AG04450 (cell line): ENCODE data around the gene CD4. TPM values are rescaled to one million over a fixed set of nuclear protein-coding genes. Genes with fewer than 3 reads are reported as not detected.

ENCODE experiments used
- CTCF ChIA-PET: fragments of 300-600, 350-600 bp; formaldehyde crosslinking; extraction: SDS; loops from one replicate; lab custom pipeline; 2022; ENCODE audit warnings: antibody characterized with exemption, inconsistent platforms; lab: Charles Lee
- POLR2A ChIA-PET: fragments of 350-600 bp; formaldehyde crosslinking; extraction: SDS; loops from one replicate; lab custom pipeline; 2021; ENCODE audit warnings: antibody characterized with exemption, inconsistent platforms; lab: Yijun Ruan, JAX
- DNase-seq: peaks from one replicate; pipeline ENCODE4 v3.0.0-alpha.2; 2011; ENCODE audit warnings: low read depth, low spot score
- H3K27ac ChIP-seq: one replicate; pipeline ENCODE4 v1.5.1; 2012; ENCODE audit warnings: low read depth, low read length, control low read depth
- H3K27me3 ChIP-seq: one replicate; pipeline ENCODE4 v1.6.0; 2012; ENCODE audit warnings: low read length; ENCODE audit not compliant: control insufficient read depth, insufficient read depth
- H3K4me3 ChIP-seq: 2 replicates; pipeline ENCODE4 v1.5.1; 2011; ENCODE audit warnings: mild to moderate bottlenecking, low read depth, low read length, control low read depth
- H3K9me3 ChIP-seq: 2 replicates; pipeline ENCODE4 v1.5.1; 2012; ENCODE audit warnings: low read length; ENCODE audit not compliant: control insufficient read depth, insufficient read depth
- CTCF ChIP-seq: IDR thresholded peaks from 2 replicates; pipeline ENCODE4 v1.5.1; 2011; ENCODE audit warnings: low read depth, low read length, control low read depth, inconsistent platforms
- polyA plus RNA-seq: library from polyadenylated mRNA; depleted of rRNA; stranded (reverse); fragments of >200 nt; gene quantifications from 2 replicates; pipeline ENCODE4 v1.2.3, GENCODE V29; 2011

CD4 gene
- polyA plus RNA-seq, 1 experiment: 24.9 TPM

- Histone ChIP-seq H3K27ac (no peak overlapping the region), H3K4me3 (no peak overlapping the region), H3K9me3 (no peaks in the 10 kb centered on the region; the same call in 1 of the 2 replicates), H3K27me3 (no peaks in the 10 kb centered on the region)
- ChIA-PET CTCF (interaction anchor here (0.6 to 5.1 kb wide), 3 partner anchors 14 to 82 kb away, joined by 4 to 26 read pairs (median 17); no protein-coding TSS in a partner anchor), POLR2A (interaction anchor here (1.5 kb wide), 1 partner anchor 12 kb away, joined by 5 read pairs; the partner anchor contains the start of gene TPI1)
- DNase-seq: no peak
- TF ChIP-seq CTCF: no peak
Measured at GRCh38 chr12:6855322-6855721, 66.0 kb downstream of the CD4 start.

- ChIA-PET CTCF (no interaction called here), POLR2A (no interaction called here)
- H3K27ac ChIP-seq: no peak overlapping the region
- no peak for TF ChIP-seq CTCF
- no peak overlapping the region for H3K4me3 ChIP-seq
- no peaks in the 10 kb centered on the region for H3K9me3 ChIP-seq
- no peak for DNase-seq
- H3K27me3 ChIP-seq: no peaks in the 10 kb centered on the region
Measured at GRCh38 chr12:6858799-6859198, 69.5 kb downstream of the CD4 start.

- no peak overlapping the region for H3K27ac ChIP-seq
- ChIA-PET CTCF (interaction anchor here (1.2 kb wide), 1 partner anchor 9 kb away, joined by 3 read pairs; no protein-coding TSS in a partner anchor), POLR2A (no interaction called here)
- no peaks in the 10 kb centered on the region for H3K9me3 ChIP-seq
- H3K27me3 ChIP-seq: no peaks in the 10 kb centered on the region
- no peak overlapping the region for H3K4me3 ChIP-seq
- TF ChIP-seq CTCF: no peak
- no peak for DNase-seq
Measured at GRCh38 chr12:6860116-6860515, 70.8 kb downstream of the CD4 start.

- Histone ChIP-seq H3K27me3 (no peaks in the 10 kb centered on the region), H3K4me3 (no peak overlapping the region), H3K9me3 (no peaks in the 10 kb centered on the region), H3K27ac (no peak overlapping the region)
- CTCF ChIA-PET: interaction anchor here (1.1 kb wide), 1 partner anchor 9 kb away, joined by 4 read pairs; no protein-coding TSS in a partner anchor
- POLR2A ChIA-PET: interaction anchor here (1.0 to 1.1 kb wide), 2 partner anchors 8 to 12 kb away, joined by 3 to 4 read pairs; partner anchors contain the start of gene SPSB2
- no peak for DNase-seq
- TF ChIP-seq CTCF: no peak
Measured at GRCh38 chr12:6860942-6861341, 71.6 kb downstream of the CD4 start.

- no peak overlapping the region for H3K4me3 ChIP-seq
- H3K27ac ChIP-seq: no peak overlapping the region
- H3K9me3 ChIP-seq: no peaks in the 10 kb centered on the region
- DNase-seq: no peak
- TF ChIP-seq CTCF: no peak
- ChIA-PET CTCF (interaction anchor here (1.1 kb wide), 1 partner anchor 8 kb away, joined by 4 read pairs; no protein-coding TSS in a partner anchor), POLR2A (interaction anchor here (1.0 to 1.1 kb wide), 2 partner anchors 9 to 12 kb away, joined by 3 to 4 read pairs; partner anchors contain the start of gene SPSB2)
- no peaks in the 10 kb centered on the region for H3K27me3 ChIP-seq
Measured at GRCh38 chr12:6861391-6861790, 72.1 kb downstream of the CD4 start.
